GM10266 (cell line): ENCODE measurements around the gene PCDHGB3.
"Not testable (repeated sequence)": the region's sequence is repeated elsewhere in the genome, so short reads cannot be mapped to it uniquely, and the experiment has no call there.

Experiments
- DNase-seq: peaks from one replicate; pipeline ENCODE4 v3.0.0; 2012; ENCODE audit errors: extremely low spot score
- CTCF ChIP-seq: IDR thresholded peaks from 2 replicates; pipeline ENCODE4 v1.5.1; 2012; ENCODE audit warnings: mild to moderate bottlenecking, low read depth; ENCODE audit not compliant: control insufficient read depth, insufficient read depth; ENCODE audit errors: missing control alignments

Gene PCDHGB3

GRCh38 chr5:141338538-141339306 lies 31.3 kb upstream of the PCDHGB3 start, which contains the start of gene PCDHGA2:
Gene PCDHGA2 (plus strand): TSS chr5:141338760.
- peak; percentile 55 for DNase-seq

DNA sequence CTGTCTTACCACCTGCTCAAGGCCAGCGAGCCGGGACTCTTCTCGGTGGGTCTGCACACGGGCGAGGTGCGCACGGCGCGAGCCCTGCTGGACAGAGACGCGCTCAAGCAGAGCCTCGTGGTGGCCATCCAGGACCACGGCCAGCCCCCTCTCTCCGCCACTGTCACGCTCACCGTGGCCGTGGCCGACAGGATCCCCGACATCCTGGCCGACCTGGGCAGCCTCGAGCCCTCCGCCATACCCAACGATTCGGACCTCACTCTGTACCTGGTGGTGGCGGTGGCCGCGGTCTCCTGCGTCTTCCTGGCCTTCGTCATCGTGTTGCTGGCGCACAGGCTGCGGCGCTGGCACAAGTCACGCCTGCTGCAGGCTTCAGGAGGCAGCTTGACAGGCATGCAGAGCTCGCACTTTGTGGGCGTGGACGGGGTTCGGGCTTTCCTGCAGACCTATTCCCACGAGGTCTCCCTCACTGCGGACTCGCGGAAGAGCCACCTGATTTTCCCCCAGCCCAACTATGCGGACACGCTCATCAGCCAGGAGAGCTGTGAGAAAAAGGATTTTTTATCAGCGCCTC lies 29.2 kb upstream of the PCDHGB3 start:
- not testable (repeated sequence) for DNase-seq

More at GRCh38 chr5:141338538-141339306, 31.3 kb upstream of the PCDHGB3 start, which contains the start of gene PCDHGA2:
- TF ChIP-seq CTCF = peak; percentile 30

- DNase-seq = no peak
- TF ChIP-seq CTCF = no peak
Measured at GRCh38 chr5:141342773-141343172, 27.3 kb upstream of the PCDHGB3 start.

GRCh38 chr5:141343242-141343952 lies 26.6 kb upstream of the PCDHGB3 start, which contains the start of gene PCDHGA3:
Gene PCDHGA3 (plus strand): TSS chr5:141343829. CDS start chr5:141344034, 205 bp downstream.
- peak; percentile 26 for TF ChIP-seq CTCF
- peak; percentile 65 for DNase-seq

GRCh38 chr5:141343953-141344463 lies 26.0 kb upstream of the PCDHGB3 start:
- no peak for DNase-seq
- TF ChIP-seq CTCF = no peak

- DNase-seq = no peak
- no peak for TF ChIP-seq CTCF
Measured at GRCh38 chr5:141345327-141345726, 24.7 kb upstream of the PCDHGB3 start.

DNA sequence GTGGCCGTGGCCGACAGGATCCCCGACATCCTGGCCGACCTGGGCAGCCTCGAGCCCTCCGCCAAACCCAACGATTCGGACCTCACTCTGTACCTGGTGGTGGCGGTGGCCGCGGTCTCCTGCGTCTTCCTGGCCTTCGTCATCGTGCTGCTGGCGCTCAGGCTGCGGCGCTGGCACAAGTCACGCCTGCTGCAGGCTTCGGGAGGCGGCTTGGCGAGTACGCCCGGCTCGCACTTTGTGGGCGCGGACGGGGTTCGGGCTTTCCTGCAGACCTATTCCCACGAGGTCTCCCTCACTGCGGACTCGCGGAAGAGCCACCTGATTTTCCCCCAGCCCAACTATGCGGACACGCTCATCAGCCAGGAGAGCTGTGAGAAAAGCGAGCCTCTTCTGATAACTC lies 24.0 kb upstream of the PCDHGB3 start:
- DNase-seq = not testable (repeated sequence)
